GM21367 (cell line): ENCODE data around the gene APOBEC3F.
"Not testable (repeated sequence)": the region's sequence is repeated elsewhere in the genome, so short reads cannot be mapped to it uniquely, and the experiment has no call there.

Source experiments
- ATAC-seq: cut with Tn5 transposase; IDR thresholded peaks from one replicate; pipeline ENCODE4 v1.9.1; 2021; ENCODE audit not compliant: unreplicated experiment

Gene APOBEC3F

GRCh38 chr22:39026509-39027150, 14.0 kb upstream of the APOBEC3F start:
- ATAC-seq, result no peak

- no peak for ATAC-seq
These were observed 12.9 kb upstream of the APOBEC3F start for GRCh38 chr22:39027717-39028116.

- ATAC-seq, result no peak
These were observed 12.4 kb upstream of the APOBEC3F start for GRCh38 chr22:39028281-39028680.

GRCh38 chr22:39029227-39029626, 11.4 kb upstream of the APOBEC3F start:
- ATAC-seq, result no peak

GRCh38 chr22:39030705-39031104, 10.0 kb upstream of the APOBEC3F start:
- no peak for ATAC-seq

GRCh38 chr22:39031434-39032295, 9.0 kb upstream of the APOBEC3F start:
- not testable (repeated sequence) for ATAC-seq

GRCh38 chr22:39037071-39037470, 3.6 kb upstream of the APOBEC3F start:
- ATAC-seq, result not testable (repeated sequence)

GRCh38 chr22:39039306-39040126, 1.1 kb upstream of the APOBEC3F start:
- no peak for ATAC-seq

- not testable (repeated sequence) for ATAC-seq
These were observed 518 bp upstream of the APOBEC3F start for GRCh38 chr22:39040155-39040537.

GRCh38 chr22:39041908-39042307, 1.2 kb downstream of the APOBEC3F start:
- ATAC-seq, result no peak

- ATAC-seq, result not testable (repeated sequence)
These were observed 2.4 kb downstream of the APOBEC3F start for GRCh38 chr22:39043063-39043462.

GRCh38 chr22:39045136-39045535, 4.5 kb downstream of the APOBEC3F start:
- ATAC-seq, result not testable (repeated sequence)

GRCh38 chr22:39049486-39049885, 8.8 kb downstream of the APOBEC3F start:
- ATAC-seq, result not testable (repeated sequence)

- ATAC-seq, result not testable (repeated sequence)
These were observed 11.3 kb downstream of the APOBEC3F start for GRCh38 chr22:39051844-39052495.

- no peak for ATAC-seq
These were observed 15.0 kb downstream of the APOBEC3F start for GRCh38 chr22:39055658-39056057.

GRCh38 chr22:39061290-39061689, 20.6 kb downstream of the APOBEC3F start:
- not testable (repeated sequence) for ATAC-seq

GRCh38 chr22:39061951-39062350, 21.3 kb downstream of the APOBEC3F start:
- not testable (repeated sequence) for ATAC-seq

- not testable (repeated sequence) for ATAC-seq
These were observed 23.2 kb downstream of the APOBEC3F start for GRCh38 chr22:39063904-39064303.

- ATAC-seq, result not testable (repeated sequence)
These were observed 26.0 kb downstream of the APOBEC3F start for GRCh38 chr22:39066442-39067276.
